ENCODE results near the gene HSD11B1. TPM values are rescaled to one million over a fixed set of nuclear protein-coding genes. Genes with fewer than 3 reads are reported as not detected.

The HSD11B1 gene
- total RNA-seq, 1 experiment from 2014 or later: not detected

- no peaks in the 10 kb centered on the region; the same call in none of the 2 replicates for H3K27me3 ChIP-seq (ENCODE audit: control insufficient read depth, insufficient read depth, low read length)
- TF ChIP-seq REST (IDR thresholded peaks at IDR 0.05; ENCODE audit: insufficient read depth in 1 of 2, low read depth in 2 of 2, low read length in 1 of 2) (no peak), SIN3A (IDR thresholded peaks at IDR 0.05; ENCODE audit: borderline replicate concordance, insufficient read depth, low read depth, low read length) (no peak), TCF7L2 (IDR thresholded peaks at IDR 0.05; ENCODE audit: low read depth, low read length) (no peak), POLR2AphosphoS5 (IDR thresholded peaks at IDR 0.05; ENCODE audit: low read depth, low read length) (no peak), CTCF (IDR thresholded peaks at IDR 0.05) (no peak)
- H3K4me1 ChIP-seq (ENCODE audit: control insufficient read depth, insufficient read depth, low read length): no peaks in the 10 kb centered on the region
- DNase-seq (ENCODE audit: low read depth, low spot score) (no peak), ATAC-seq (no peak)
- no peaks in the 10 kb centered on the region for H3K9me3 ChIP-seq (ENCODE audit: control insufficient read depth, insufficient read depth, low read depth, low read length)
- CTCF ChIA-PET: no interaction called here
- POLR2A ChIA-PET: no interaction called here
- H3K27ac ChIP-seq (ENCODE audit: low read length): no peak overlapping the region
- H3K4me3 ChIP-seq (ENCODE audit: low read depth in 2 of 2, low read length in 2 of 2): no peak overlapping the region
- BruUV-seq (replicated peaks): no TSS peak
- in situ Hi-C loops (cut with HindIII; ENCODE audit: low pct_unique_long_range_greater_than_20kb, low sequenced_read_pairs): no loop called here
- intact Hi-C loops (cut with micrococcal nuclease; ENCODE audit: unreplicated experiment): no loop called here
- no peaks in the 10 kb centered on the region for H3K36me3 ChIP-seq (ENCODE audit: control insufficient read depth, insufficient read depth, low read length)
Measured at GRCh38 chr1:209714338-209714737, 9.7 kb downstream of the HSD11B1 start.

GRCh38 chr1:209715314-209715713 is 10.7 kb downstream of the HSD11B1 start:
- intact Hi-C loops (cut with micrococcal nuclease; ENCODE audit: unreplicated experiment) (no loop called here), in situ Hi-C loops (cut with HindIII; ENCODE audit: low pct_unique_long_range_greater_than_20kb, low sequenced_read_pairs) (no loop called here)
- DNase-seq (ENCODE audit: low read depth, low spot score) (no peak), ATAC-seq (no peak)
- no peak for TF ChIP-seq REST (IDR thresholded peaks at IDR 0.05; ENCODE audit: insufficient read depth in 1 of 2, low read depth in 2 of 2, low read length in 1 of 2)
- no peak for TF ChIP-seq POLR2AphosphoS5 (IDR thresholded peaks at IDR 0.05; ENCODE audit: low read depth, low read length)
- no peak for TF ChIP-seq CTCF (IDR thresholded peaks at IDR 0.05)
- TF ChIP-seq TCF7L2 (IDR thresholded peaks at IDR 0.05; ENCODE audit: low read depth, low read length): no peak
- no peak for TF ChIP-seq SIN3A (IDR thresholded peaks at IDR 0.05; ENCODE audit: borderline replicate concordance, insufficient read depth, low read depth, low read length)
- no peaks in the 10 kb centered on the region for H3K9me3 ChIP-seq (ENCODE audit: control insufficient read depth, insufficient read depth, low read depth, low read length)
- BruUV-seq (replicated peaks): no TSS peak
- H3K4me3 ChIP-seq (ENCODE audit: low read depth in 2 of 2, low read length in 2 of 2): no peak overlapping the region
- H3K27me3 ChIP-seq (ENCODE audit: control insufficient read depth, insufficient read depth, low read length): no peaks in the 10 kb centered on the region; the same call in none of the 2 replicates
- ChIA-PET CTCF (no interaction called here), POLR2A (no interaction called here)
- no peaks in the 10 kb centered on the region for H3K36me3 ChIP-seq (ENCODE audit: control insufficient read depth, insufficient read depth, low read length)
- H3K4me1 ChIP-seq (ENCODE audit: control insufficient read depth, insufficient read depth, low read length): no peaks in the 10 kb centered on the region
- H3K27ac ChIP-seq (ENCODE audit: low read length): no peak overlapping the region
